ENCODE measurements around the gene KLHL29.

The KLHL29 gene

DNA sequence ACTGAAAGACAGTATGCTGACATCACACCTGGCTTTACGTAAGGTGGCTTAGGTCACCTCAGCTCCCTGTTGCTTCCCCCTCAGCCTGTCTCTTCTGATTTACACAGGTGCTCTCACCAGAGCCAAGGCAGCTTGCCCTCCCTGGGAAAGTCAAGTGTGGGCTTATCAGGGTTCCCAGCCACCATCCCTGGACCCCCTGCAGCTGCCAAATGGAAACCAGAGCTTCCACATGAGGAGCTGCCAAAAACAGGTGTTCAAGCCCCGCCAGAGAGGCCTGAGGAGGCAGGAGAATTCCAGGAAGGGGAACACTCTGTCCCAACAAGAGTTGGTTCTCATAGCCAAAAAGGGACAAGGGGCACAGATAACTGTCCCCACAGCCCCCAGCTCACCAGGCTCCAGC is 275.3 kb downstream of the KLHL29 start:
- DNase-seq (ENCODE audit: low read depth) = no peak

DNA sequence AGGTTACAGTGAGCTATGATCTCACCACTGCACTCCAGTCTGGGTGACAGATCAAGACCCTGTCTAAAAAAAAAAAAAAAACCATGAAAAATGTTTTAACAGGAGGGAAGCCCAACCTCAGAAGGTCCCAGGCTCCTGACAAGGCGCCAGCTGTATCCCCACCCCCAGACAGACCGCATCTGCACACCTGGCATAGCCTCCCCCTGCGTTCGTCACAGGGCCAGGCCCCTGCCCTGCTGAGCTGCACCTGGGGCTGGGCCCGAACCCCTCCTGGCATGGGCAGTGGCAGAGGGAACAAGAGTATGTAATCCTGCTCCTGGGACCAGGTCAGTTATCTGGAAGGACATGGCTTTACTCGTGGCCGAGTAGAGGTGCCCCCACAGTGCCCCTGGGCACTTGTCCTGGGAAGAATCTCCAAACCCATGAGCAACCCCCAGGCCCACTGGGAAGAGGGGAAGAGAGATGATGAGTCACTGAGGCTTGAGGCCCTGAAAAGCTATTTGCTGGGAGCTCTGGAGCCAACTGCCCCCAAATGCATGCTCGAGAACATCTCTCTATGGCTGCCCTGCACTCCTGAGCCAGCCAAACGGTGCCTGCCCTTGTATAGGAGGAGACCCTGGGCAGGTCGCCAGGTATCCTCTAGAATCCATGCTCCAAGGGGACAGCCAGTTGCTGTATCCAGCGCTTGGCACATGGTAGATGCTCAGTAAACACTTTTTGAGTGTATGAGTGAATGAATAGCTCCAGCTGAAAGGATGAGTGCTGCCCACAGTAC is 276.5 kb downstream of the KLHL29 start:
- no peak for DNase-seq (ENCODE audit: low read depth)

- no peak for DNase-seq (ENCODE audit: low read depth)
These were observed 277.5 kb downstream of the KLHL29 start for GRCh38 chr2:23662466-23662865.

GRCh38 chr2:23662941-23663920 is 278.3 kb downstream of the KLHL29 start:
- no peak for DNase-seq (ENCODE audit: low read depth)

DNA sequence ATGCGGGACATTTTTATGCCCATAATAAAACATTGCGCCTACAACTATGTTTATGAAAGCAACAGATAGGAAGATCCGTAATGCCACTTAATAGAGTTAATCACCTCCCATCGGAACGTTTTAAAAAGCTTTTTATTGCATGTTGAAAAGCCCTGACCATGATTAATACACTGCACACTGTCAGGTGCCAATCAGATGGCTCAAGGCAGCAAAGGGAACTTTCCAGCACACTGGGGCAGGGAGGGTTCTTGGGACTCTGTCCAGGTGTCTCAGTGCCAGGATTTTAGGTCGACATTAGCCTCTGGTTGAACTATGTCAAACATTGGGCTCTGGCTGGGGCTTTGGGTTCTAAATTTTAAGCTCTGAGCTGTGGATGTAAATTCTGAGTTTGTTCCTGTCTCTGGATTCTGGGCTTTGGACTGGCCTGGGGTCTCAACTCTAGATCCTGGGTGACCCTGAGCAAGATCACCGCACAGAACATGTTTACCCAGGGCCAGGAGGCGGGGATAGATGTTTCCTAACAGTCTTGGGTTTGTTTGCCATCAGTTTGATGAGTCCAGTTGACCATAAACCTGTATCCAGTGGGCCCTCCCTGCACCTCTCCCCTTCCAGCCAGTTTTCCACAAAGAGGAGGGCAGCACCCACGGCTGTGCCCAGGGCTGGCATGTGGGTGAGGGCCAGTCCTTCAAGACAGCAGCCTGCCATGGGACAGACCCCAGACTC is 279.2 kb downstream of the KLHL29 start:
- DNase-seq (ENCODE audit: low read depth) = no peak

DNA sequence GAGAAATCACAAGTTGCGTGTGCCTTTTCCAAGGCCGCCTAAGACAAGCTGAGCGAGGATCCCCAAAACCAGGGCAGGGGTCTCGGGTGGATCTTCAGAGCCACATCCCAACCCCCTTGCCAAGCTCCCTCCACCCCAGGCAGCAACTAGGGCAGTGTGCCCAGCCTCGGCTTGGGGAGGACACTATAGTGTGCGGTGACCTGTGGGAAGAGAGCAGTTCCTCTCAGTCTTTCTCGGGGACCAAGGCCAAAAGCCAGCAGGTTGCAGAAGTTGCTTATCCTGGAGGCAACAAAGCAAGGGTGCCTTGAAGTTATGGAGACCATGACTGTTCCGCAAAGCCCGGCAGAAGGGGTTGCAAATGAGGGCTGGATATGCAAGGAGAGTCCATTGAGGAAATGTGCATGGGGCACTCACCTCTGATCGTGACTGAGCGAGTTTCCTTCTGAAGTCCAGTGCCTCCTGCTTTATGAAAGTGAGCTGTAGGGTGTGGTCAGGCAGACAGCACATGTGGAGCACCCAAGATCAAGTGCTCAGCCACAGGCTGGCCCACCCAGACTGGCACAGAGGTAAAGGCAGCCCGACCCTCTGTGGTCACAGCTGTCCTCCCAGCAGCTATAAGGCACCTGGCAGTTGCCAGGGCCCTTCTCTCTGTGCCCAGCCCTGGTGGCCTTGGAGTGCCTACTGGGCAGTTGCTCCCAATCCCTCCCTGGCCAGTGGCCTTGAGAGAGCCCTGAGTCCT is 281.4 kb downstream of the KLHL29 start:
- DNase-seq (ENCODE audit: low read depth) = no peak

DNA sequence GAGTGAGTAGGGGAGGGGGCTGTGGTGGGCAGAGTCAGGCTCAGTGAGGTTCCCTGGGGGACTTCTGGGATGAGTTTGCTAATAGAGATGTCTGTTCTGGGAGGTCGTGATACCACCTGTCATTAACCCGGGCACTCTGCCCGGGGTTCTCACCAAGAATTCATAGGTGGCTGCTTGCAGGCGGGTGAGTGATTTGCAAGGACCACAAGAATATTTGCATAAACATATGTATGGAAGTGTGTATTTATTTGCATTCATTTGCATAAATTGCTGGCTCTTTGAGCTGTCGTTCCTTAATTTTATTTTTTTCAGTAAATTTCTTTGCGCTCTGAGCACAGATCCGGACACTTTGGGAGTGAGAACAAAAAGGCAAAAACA is 282.0 kb downstream of the KLHL29 start:
- DNase-seq (ENCODE audit: low read depth) = no peak

DNA sequence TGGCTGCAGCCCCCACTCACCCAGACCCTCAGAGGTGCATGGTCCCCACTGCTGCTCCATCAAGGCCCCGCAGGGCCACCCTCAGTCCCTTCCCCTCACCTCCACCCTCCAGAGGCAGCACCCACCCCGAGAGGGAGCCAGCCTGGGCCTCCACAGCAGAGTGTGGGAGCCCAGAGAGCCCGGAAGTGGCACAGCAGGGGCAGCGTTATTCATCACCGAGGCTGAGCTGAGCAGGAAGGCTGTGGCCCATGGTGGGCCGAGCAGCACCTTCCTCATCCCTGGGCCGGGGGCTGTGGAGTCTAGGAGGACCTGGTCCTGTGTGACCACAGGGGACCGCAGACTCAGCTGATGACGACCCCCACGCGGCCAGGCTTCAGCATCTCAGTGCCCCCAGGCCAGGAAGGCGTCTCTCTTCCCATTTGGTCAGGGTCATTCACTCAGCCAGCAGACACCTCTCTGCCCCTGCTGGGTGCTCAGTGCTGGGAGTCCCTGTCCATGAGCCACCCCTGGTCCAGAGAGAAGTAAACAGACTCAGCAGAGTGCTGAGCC is 283.9 kb downstream of the KLHL29 start:
- DNase-seq (ENCODE audit: low read depth) = no peak

DNA sequence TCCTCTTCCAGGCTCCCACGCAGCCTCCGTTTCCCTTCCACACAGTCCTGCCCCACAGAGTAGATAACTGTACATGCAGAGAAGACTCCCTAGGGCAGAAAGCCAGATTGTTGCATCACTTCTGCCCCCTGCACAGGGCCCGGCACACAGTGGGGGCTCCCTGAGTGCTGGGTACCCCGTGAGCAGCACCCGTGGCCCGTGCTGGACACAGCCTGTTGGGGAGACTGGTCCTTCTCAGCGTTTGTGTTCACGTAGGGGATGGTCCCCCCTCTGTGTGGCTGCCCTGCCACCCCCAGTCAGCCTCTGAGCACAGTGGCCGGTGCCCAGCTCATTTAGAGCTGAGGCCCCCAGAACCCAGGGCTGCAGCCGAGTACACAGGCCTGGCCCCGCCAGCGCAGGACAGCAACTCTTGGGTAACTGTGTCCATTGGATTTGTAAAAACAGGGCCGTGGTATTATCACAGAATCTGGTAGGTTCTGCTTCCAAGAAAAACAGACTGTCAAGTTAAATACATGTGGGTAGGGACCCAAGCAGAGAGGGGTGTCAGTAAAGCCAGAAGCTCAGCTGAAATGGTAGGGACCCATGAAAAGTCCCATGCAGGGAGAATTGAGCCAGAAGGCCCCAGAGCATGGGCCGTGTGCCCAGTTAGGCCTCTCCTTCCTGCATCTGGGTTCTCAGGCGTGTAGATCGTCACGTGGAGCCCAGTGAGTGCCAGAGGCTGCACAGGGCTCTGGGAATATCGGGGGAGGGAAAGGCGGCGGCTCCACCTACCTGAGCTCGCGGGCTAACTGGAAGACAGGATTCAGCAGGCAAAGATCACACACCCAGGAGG is 284.6 kb downstream of the KLHL29 start:
- no peak for DNase-seq (ENCODE audit: low read depth)

GRCh38 chr2:23670245-23670592 is 285.2 kb downstream of the KLHL29 start:
- no peak for DNase-seq (ENCODE audit: low read depth)

DNA sequence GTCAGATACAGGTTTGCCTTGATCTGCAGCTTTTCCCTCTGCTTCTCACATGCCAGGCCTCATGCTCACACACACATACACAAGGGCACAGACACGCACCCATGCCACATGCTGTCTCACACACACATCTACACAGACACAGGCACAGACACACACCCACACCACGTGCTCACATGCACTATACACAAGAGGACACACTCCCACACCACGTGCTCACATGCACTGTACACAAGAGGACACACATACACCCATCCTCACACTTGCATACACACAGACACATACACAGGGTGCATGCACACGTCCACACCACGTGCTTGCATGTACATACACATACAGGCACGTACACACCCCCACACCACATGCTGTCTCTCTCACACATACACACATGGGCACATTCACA is 288.1 kb downstream of the KLHL29 start:
- no peak for DNase-seq (ENCODE audit: low read depth)

- no peak for DNase-seq (ENCODE audit: low read depth)
These were observed 289.1 kb downstream of the KLHL29 start for GRCh38 chr2:23673830-23674679.

GRCh38 chr2:23675506-23675905 is 290.5 kb downstream of the KLHL29 start:
- no peak for DNase-seq (ENCODE audit: low read depth)

DNA sequence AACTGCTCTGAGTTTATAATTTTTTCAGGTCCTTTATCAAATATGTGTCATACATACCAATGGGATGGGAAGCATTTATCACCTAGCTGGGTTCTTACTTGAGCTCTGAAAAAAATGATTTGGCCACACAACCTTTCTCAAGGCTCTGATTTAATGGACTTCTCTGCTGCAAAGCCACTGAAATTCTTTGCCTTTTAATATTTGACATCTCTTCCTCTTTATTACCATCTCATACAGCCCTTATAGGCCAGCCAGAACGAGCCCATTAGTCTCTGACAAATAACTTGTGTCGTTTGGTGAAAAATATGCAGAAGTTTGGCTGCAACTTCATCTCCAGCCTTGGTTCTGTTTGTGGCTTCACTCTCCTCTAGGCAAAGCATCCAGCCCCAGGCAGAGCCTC is 292.9 kb downstream of the KLHL29 start:
- no peak for DNase-seq (ENCODE audit: low read depth)

GRCh38 chr2:23679044-23679443 is 294.1 kb downstream of the KLHL29 start:
- no peak for DNase-seq (ENCODE audit: low read depth)

DNA sequence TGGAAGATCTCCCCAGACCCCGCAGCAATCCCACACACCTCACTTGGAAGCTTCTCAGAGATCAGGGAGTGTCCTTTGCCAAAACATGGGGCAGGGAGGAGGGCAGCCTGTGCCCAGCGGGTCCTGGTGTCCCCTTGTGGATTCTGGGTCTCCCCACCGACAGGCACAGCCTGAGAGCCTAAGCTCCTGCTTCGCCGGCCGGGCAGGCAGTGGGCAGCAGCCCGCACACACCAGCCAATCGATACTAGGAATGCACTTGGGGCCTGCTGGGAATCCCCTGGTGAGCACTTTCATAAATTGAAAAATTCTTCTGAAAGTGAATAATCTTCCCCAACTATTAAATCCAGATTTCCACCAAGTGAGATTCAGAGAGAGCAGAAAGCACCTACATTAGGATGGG is 296.0 kb downstream of the KLHL29 start:
- no peak for DNase-seq (ENCODE audit: low read depth)

DNA sequence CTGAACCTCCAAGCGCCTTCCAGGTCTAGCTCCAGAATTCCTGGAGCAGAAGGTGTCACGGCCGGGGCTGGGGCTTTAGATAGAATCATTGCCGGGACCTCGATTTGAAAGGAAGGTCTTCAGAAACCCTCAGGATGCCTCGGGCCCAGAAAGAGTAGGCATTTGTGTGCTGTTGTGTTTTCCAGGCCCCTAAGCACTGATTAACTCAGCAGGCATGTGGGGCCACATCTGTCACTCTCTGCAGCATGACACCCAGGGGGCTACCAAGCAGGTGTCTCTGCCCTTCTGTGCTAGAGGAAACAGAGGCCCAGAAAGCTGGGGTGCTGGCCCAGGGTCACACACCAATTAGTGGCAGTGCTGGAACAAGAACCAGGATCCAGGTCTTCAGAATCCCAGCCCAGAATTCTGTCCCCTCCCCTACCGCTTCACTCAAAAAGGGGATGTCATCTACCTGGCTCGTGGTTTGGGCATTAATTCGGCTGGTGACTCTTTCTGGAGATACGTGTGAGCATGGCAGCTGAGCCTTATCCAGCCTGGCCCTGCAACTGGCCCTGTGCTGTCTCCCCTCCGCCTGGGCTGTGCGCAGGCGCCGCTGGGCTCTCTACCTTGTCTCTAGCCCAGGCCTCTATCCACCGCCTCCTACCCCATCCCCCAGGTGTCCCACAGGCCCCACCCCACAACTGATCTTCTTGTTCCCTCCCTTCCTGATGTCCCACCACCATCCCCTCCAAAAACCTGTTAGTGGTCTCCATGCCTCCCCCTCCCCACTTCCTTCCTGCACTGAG is 296.6 kb downstream of the KLHL29 start:
- no peak for DNase-seq (ENCODE audit: low read depth)

DNA sequence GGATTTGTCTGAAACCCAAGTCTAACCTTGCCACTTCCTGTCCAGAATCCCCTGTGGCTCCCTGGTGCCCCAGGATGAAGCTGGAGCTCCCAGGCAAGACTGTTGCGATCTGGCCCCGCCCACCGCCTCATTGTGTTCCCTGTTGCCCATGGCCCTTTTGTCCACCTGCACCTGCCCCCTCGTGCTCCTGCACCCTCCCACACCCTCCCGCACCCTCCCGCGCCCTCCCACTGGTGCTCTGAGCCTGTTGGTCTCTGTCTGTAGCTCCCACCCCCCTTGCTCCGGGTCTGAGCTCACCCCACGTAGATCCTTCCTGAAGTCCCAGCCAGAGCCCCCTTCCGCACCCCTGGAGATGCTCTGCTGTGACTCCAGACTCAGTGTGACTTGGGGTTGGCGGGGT is 297.5 kb downstream of the KLHL29 start:
- no peak for DNase-seq (ENCODE audit: low read depth)

- no peak for DNase-seq (ENCODE audit: low read depth)
These were observed 298.0 kb downstream of the KLHL29 start for GRCh38 chr2:23683001-23683400.

All from T-helper 22 cell (primary cell).